ENCODE measurements around the gene UGT1A6. TPM values are rescaled to one million over a fixed set of nuclear protein-coding genes. Genes with fewer than 3 reads are reported as not detected.

Gene UGT1A6
- total RNA-seq, 1 experiment from 2014 or later: not detected

GRCh38 chr2:233768076-233768475, 75.4 kb downstream of the UGT1A6 start (continued):
- TF ChIP-seq AR (CRISPR knock-in tag; IDR thresholded peaks at IDR 0.05) (no peak), TEAD4 (CRISPR knock-in tag; IDR thresholded peaks at IDR 0.05) (no peak), ZNF232 (CRISPR knock-in tag; IDR thresholded peaks at IDR 0.05) (no peak), ZNF138 (CRISPR knock-in tag; conservative IDR thresholded peaks at IDR 0.05) (no peak), NFATC4 (CRISPR knock-in tag; IDR thresholded peaks at IDR 0.05) (no peak), ETV6 (CRISPR knock-in tag; IDR thresholded peaks at IDR 0.05) (no peak), NFYB (CRISPR knock-in tag; conservative IDR thresholded peaks at IDR 0.05; ENCODE audit: low read depth) (no peak), MXD4 (CRISPR knock-in tag; IDR thresholded peaks at IDR 0.05; ENCODE audit: borderline replicate concordance) (no peak), ATF6 (CRISPR knock-in tag; IDR thresholded peaks at IDR 0.05) (no peak), SMAD3 (CRISPR knock-in tag; IDR thresholded peaks at IDR 0.05; ENCODE audit: borderline replicate concordance) (no peak), ZNF512 (CRISPR knock-in tag; IDR thresholded peaks at IDR 0.05; ENCODE audit: borderline replicate concordance) (no peak)

GRCh38 chr2:233769260-233769659, 76.6 kb downstream of the UGT1A6 start:
- Mint-ChIP-seq H3K27me3 (ENCODE audit: low read depth) (peaks cover 2% of the 10 kb centered on the region; the same call in 1 of the 2 replicates), H3K9me3 (peaks cover 11% of the 10 kb centered on the region), H3K4me1 (peaks cover 3% of the 10 kb centered on the region), H3K36me3 (no peaks in the 10 kb centered on the region), H3K4me3 (no peak overlapping the region), H3K27ac (no peak overlapping the region)
- ChIA-PET CTCF (no interaction called here), POLR2A (no interaction called here)
- TF ChIP-seq PREB (CRISPR knock-in tag; IDR thresholded peaks at IDR 0.05; ENCODE audit: borderline replicate concordance) (no peak), SP1 (CRISPR knock-in tag; conservative IDR thresholded peaks at IDR 0.05) (no peak), HMGA2 (CRISPR knock-in tag; IDR thresholded peaks at IDR 0.05) (no peak), STAT6 (CRISPR knock-in tag; conservative IDR thresholded peaks at IDR 0.05; ENCODE audit: low read depth) (no peak), GRHL2 (CRISPR knock-in tag; IDR thresholded peaks at IDR 0.05; ENCODE audit: insufficient replicate concordance, severe bottlenecking) (no peak), RORB (CRISPR knock-in tag; IDR thresholded peaks at IDR 0.05) (no peak)
- ATAC-seq (no peak), DNase-seq (ENCODE audit: low spot score) (no peak)
